ENCODE measurements around the gene AHDC1. TPM values are rescaled to one million over a fixed set of nuclear protein-coding genes. Genes with fewer than 3 reads are reported as not detected.
A peak's percentile ranks its signal among the peaks of the same experiment; 100 is the strongest.

The AHDC1 gene
- total and polyA plus RNA-seq, 7 donors = 1.8 to 34.1 (median 12.1) TPM

- TF ChIP-seq POLR2A (IDR thresholded peaks at IDR 0.05) (no peak), CTCF (IDR thresholded peaks at IDR 0.05) (no peak), EP300 (IDR thresholded peaks at IDR 0.05) (no peak), POLR2AphosphoS5 (IDR thresholded peaks at IDR 0.05) (no peak)
- Histone ChIP-seq H3K36me3 (no peaks in the 10 kb centered on the region), H3K9me3 (no peaks in the 10 kb centered on the region), H3K4me3 (no peak overlapping the region), H3K27ac (peak overlapping the region; percentile 96 to 98 (median 97)), H3K27me3 (no peaks in the 10 kb centered on the region), H3K4me1 (peaks cover 0 to 98% (median 95%) of the 10 kb centered on the region in 4 donors)
- intact Hi-C loops (cut with DNase I) = loop anchor here (5.0 kb wide), 1 partner anchor 46 kb away; no protein-coding TSS in a partner anchor
- peak; percentile 75 for DNase-seq
- 80 to 93% methylated on average over 14 of the region's 14 CpGs for WGBS, 2 donors
Observed at GRCh38 chr1:27572679-27573426, 31.1 kb downstream of the AHDC1 start.

- H3K27ac ChIP-seq = peak overlapping the region; percentile 96 to 98 (median 97)
- peaks cover 0 to 98% (median 95%) of the 10 kb centered on the region in 4 donors for H3K4me1 ChIP-seq
- peak; percentile 75 for DNase-seq
- no peaks in the 10 kb centered on the region for H3K9me3 ChIP-seq
- no peak for TF ChIP-seq CTCF (IDR thresholded peaks at IDR 0.05)
- no peak for TF ChIP-seq POLR2A (IDR thresholded peaks at IDR 0.05)
- no peak for TF ChIP-seq EP300 (IDR thresholded peaks at IDR 0.05)
- no peak for TF ChIP-seq POLR2AphosphoS5 (IDR thresholded peaks at IDR 0.05)
- no peaks in the 10 kb centered on the region for H3K36me3 ChIP-seq
- intact Hi-C loops (cut with DNase I) = loop anchor here (5.0 kb wide), 1 partner anchor 45 kb away; no protein-coding TSS in a partner anchor
- WGBS, 2 donors = 42 to 54% methylated on average over 9 of the region's 9 CpGs
- H3K27me3 ChIP-seq = no peaks in the 10 kb centered on the region
- peak overlapping the region in 2 of 4 donors; percentile 3 to 19 for H3K4me3 ChIP-seq
Observed at GRCh38 chr1:27572019-27572678, 31.8 kb downstream of the AHDC1 start.

GRCh38 chr1:27571439-27572018 lies 32.4 kb downstream of the AHDC1 start:
- WGBS, 2 donors = 64 to 79% methylated on average over 18 of the region's 18 CpGs
- H3K4me3 ChIP-seq = peak overlapping the region in 2 of 4 donors; percentile 3 to 19
- intact Hi-C loops (cut with DNase I) = loop anchor here (5.0 kb wide), 1 partner anchor 44 kb away; no protein-coding TSS in a partner anchor
- no peaks in the 10 kb centered on the region for H3K27me3 ChIP-seq
- H3K27ac ChIP-seq = peak overlapping the region; percentile 96 to 98 (median 97)
- peaks cover 0 to 98% (median 95%) of the 10 kb centered on the region in 4 donors for H3K4me1 ChIP-seq
- no peaks in the 10 kb centered on the region for H3K9me3 ChIP-seq
- no peaks in the 10 kb centered on the region for H3K36me3 ChIP-seq
- DNase-seq = peak; percentile 83
- TF ChIP-seq POLR2AphosphoS5 (IDR thresholded peaks at IDR 0.05) = peak in 1 of 4 donors; percentile 32
- no peak for TF ChIP-seq EP300 (IDR thresholded peaks at IDR 0.05)

- no peak overlapping the region for H3K4me3 ChIP-seq
- no peak for DNase-seq
- TF ChIP-seq POLR2A (IDR thresholded peaks at IDR 0.05) (no peak), CTCF (IDR thresholded peaks at IDR 0.05) (no peak), POLR2AphosphoS5 (IDR thresholded peaks at IDR 0.05) (no peak), EP300 (IDR thresholded peaks at IDR 0.05) (no peak)
- WGBS, 2 donors = 71 to 78% methylated on average over 3 of the region's 3 CpGs
- H3K27ac ChIP-seq = peak overlapping the region; percentile 96 to 98 (median 97)
- no peaks in the 10 kb centered on the region for H3K27me3 ChIP-seq
- peaks cover 0 to 98% (median 95%) of the 10 kb centered on the region in 4 donors for H3K4me1 ChIP-seq
- intact Hi-C loops (cut with DNase I) = loop anchor here (5.0 kb wide), 1 partner anchor 43 kb away; no protein-coding TSS in a partner anchor
- no peaks in the 10 kb centered on the region for H3K9me3 ChIP-seq
- H3K36me3 ChIP-seq = no peaks in the 10 kb centered on the region
Observed at GRCh38 chr1:27570784-27571183, 33.2 kb downstream of the AHDC1 start.

All from sigmoid colon (tissue), 7 donors.